Transverse colon (tissue), 4 donors: ENCODE results near the gene GNA15. TPM values are rescaled to one million over a fixed set of nuclear protein-coding genes. Genes with fewer than 3 reads are reported as not detected.

Experiments
- DNase-seq: peaks from one replicate; pipeline ENCODE4 v3.0.0-alpha.2; 2019
- H3K27ac ChIP-seq, 4 donors: fragments of 200-600 bp; sonication (generic); 2 replicates each; pipeline ENCODE4 v1.5.1; 2016 to 2018; ENCODE audit warnings: inconsistent platforms in 4 of 4
- H3K27me3 ChIP-seq: fragments of 200-600 bp; sonication (generic); 2 replicates; pipeline ENCODE4 v1.5.1; 2017; ENCODE audit warnings: inconsistent platforms
- H3K36me3 ChIP-seq, 4 donors: fragments of 200-600 bp; sonication (generic); 2 replicates each; pipeline ENCODE4 v1.5.1; 2017 to 2019; ENCODE audit warnings: inconsistent platforms in 4 of 4
- H3K4me1 ChIP-seq, 4 donors: fragments of 200-600 bp; sonication (generic); 2 replicates each; pipeline ENCODE4 v1.5.1; 2017 to 2020; ENCODE audit warnings: inconsistent platforms in 4 of 4
- H3K4me3 ChIP-seq, 4 donors: fragments of 200-600 bp; sonication (generic); 1 replicate in 1 of 4; 2 replicates in 3 of 4; pipeline versions ENCODE4 v1.5.1 to v1.6.1; 2017 to 2019; ENCODE audit warnings: inconsistent platforms in 4 of 4
- H3K9me3 ChIP-seq, 2 donors: fragments of 200-600 bp; sonication (generic); 2 replicates each; pipeline ENCODE4 v1.5.1; 2017 to 2019; ENCODE audit warnings: inconsistent platforms in 2 of 2
- CTCF ChIP-seq, 5 experiments: fragments of 200-600 bp in 3 of 5; fragments of 450-650 bp in 2 of 5; sonication (generic) in 3 of 5; IDR thresholded peaks; 1 replicate in 2 of 5; 2 replicates in 3 of 5; pipeline ENCODE4 v1.5.1; 2016 to 2017; ENCODE audit warnings: antibody characterized with exemption in 5 of 5, inconsistent platforms in 3 of 5, mild to moderate bottlenecking in 2 of 5, moderate library complexity in 1 of 5
- EP300 ChIP-seq: sonication (generic); formaldehyde crosslinking; IDR thresholded peaks from one replicate; pipeline ENCODE4 v1.6.1; 2017; ENCODE audit warnings: antibody characterized with exemption, low read depth
- POLR2A ChIP-seq: fragments of 450-650 bp; IDR thresholded peaks from one replicate; pipeline ENCODE4 v1.6.1; 2016; ENCODE audit warnings: antibody characterized with exemption, mild to moderate bottlenecking, moderate library complexity
- POLR2AphosphoS5 ChIP-seq, 3 donors: sonication (generic); formaldehyde crosslinking; IDR thresholded peaks; one replicate each; pipeline ENCODE4 v1.6.1; 2016; ENCODE audit warnings: antibody characterized with exemption in 3 of 3
- WGBS, 2 donors: methylation state at CpG; one replicate each; pipeline ENCODE4 v1.1.5; 2018; ENCODE audit warnings: low coverage in 1 of 2; 5-methylcytosine and 5-hydroxymethylcytosine counted together
- in situ Hi-C, 4 donors: fragments of 200-750 bp; cut with MboI; loops; one replicate each; pipeline versions ENCODE4 v1.15.0 to v1.15.1; 2017; ENCODE audit warnings: low sequenced_read_pairs in 3 of 4, low pct_ligation_motif_present in 1 of 4, low pct_unique_long_range_greater_than_20kb in 1 of 4
- intact Hi-C: fragments of 100-400 bp; cut with DNase I; formaldehyde crosslinking; loops from one replicate; pipeline ENCODE4 v1.15.1; 2023; ENCODE audit warnings: low total_unique reads
- total RNA-seq, 4 donors: library from RNA; depleted of rRNA; stranded (reverse); fragments of >200 nt; gene quantifications; one replicate each; pipeline ENCODE4 v1.1.0, GENCODE V29; 2016

GNA15 gene
- total RNA-seq, 4 donors from 2014 or later, result 1.9 to 2.2 TPM; not detected in 2

GRCh38 chr19:3159565-3159964 is 23.7 kb downstream of the GNA15 start:
- Histone ChIP-seq H3K4me3 (no peak overlapping the region), H3K4me1 (peaks cover 0 to 6% (median 0%) of the 10 kb centered on the region in 4 donors), H3K27me3 (no peaks in the 10 kb centered on the region), H3K27ac (no peak overlapping the region), H3K36me3 (no peaks in the 10 kb centered on the region), H3K9me3 (no peaks in the 10 kb centered on the region)
- 20 to 50% methylated on average over 1 to 8 of the region's 8 CpGs for WGBS, 2 donors
- intact Hi-C loops (no loop called here), in situ Hi-C loops (no loop called here)
- TF ChIP-seq POLR2AphosphoS5 (IDR thresholded peaks at IDR 0.05) (no peak), POLR2A (no peak), EP300 (no peak), CTCF (IDR thresholded peaks at IDR 0.05) (no peak)
- no peak for DNase-seq

- Histone ChIP-seq H3K27me3 (no peaks in the 10 kb centered on the region), H3K4me3 (no peak overlapping the region), H3K36me3 (no peaks in the 10 kb centered on the region), H3K9me3 (no peaks in the 10 kb centered on the region), H3K27ac (no peak overlapping the region), H3K4me1 (peaks cover 0 to 6% (median 0%) of the 10 kb centered on the region in 4 donors)
- 67 to 72% methylated on average over 3 of the region's 3 CpGs for WGBS, 2 donors
- TF ChIP-seq CTCF (IDR thresholded peaks at IDR 0.05) (no peak), POLR2AphosphoS5 (IDR thresholded peaks at IDR 0.05) (no peak), EP300 (no peak), POLR2A (no peak)
- in situ Hi-C loops, result loop anchor here in 2 of 4 donors (5.0 to 10.0 kb wide), 2 partner anchors 198 to 205 kb away; no protein-coding TSS in a partner anchor
- intact Hi-C loops, result loop anchor here (5.0 kb wide), 1 partner anchor 198 kb away; no protein-coding TSS in a partner anchor
- no peak for DNase-seq
Observed at GRCh38 chr19:3160219-3160618, 24.4 kb downstream of the GNA15 start.

- intact Hi-C loops, result loop anchor here (5.0 kb wide), 1 partner anchor 199 kb away; no protein-coding TSS in a partner anchor
- Histone ChIP-seq H3K4me3 (no peak overlapping the region), H3K27me3 (no peaks in the 10 kb centered on the region), H3K27ac (no peak overlapping the region), H3K4me1 (peaks cover 0 to 6% (median 0%) of the 10 kb centered on the region in 4 donors), H3K36me3 (no peaks in the 10 kb centered on the region), H3K9me3 (no peaks in the 10 kb centered on the region)
- in situ Hi-C loops, result loop anchor here in 2 of 4 donors (5.0 to 10.0 kb wide), 2 partner anchors 199 to 207 kb away; no protein-coding TSS in a partner anchor
- WGBS, 2 donors, result 96 to 100% methylated on average over 3 to 4 of the region's 4 CpGs
- no peak for TF ChIP-seq EP300
- no peak for TF ChIP-seq POLR2A
- no peak for TF ChIP-seq CTCF (IDR thresholded peaks at IDR 0.05)
- TF ChIP-seq POLR2AphosphoS5 (IDR thresholded peaks at IDR 0.05), result no peak
- no peak for DNase-seq
Observed at GRCh38 chr19:3161453-3161852, 25.6 kb downstream of the GNA15 start.

GRCh38 chr19:3162418-3163229 is 26.8 kb downstream of the GNA15 start:
- intact Hi-C loops (loop anchor here (5.0 kb wide), 1 partner anchor 200 kb away; no protein-coding TSS in a partner anchor), in situ Hi-C loops (loop anchor here in 2 of 4 donors (5.0 to 10.0 kb wide), 2 partner anchors 200 to 208 kb away; no protein-coding TSS in a partner anchor)
- Histone ChIP-seq H3K27me3 (no peaks in the 10 kb centered on the region), H3K4me3 (no peak overlapping the region), H3K27ac (no peak overlapping the region), H3K9me3 (no peaks in the 10 kb centered on the region), H3K36me3 (no peaks in the 10 kb centered on the region), H3K4me1 (peaks cover 0 to 6% (median 0%) of the 10 kb centered on the region in 4 donors)
- TF ChIP-seq EP300 (no peak), POLR2A (no peak), POLR2AphosphoS5 (IDR thresholded peaks at IDR 0.05) (no peak)
- 50 to 72% methylated on average over 4 to 33 of the region's 38 CpGs for WGBS, 2 donors
- no peak for DNase-seq
